ENCODE measurements around the gene TMEM232.
"Not testable (repeated sequence)": the region's sequence is repeated elsewhere in the genome, so short reads cannot be mapped to it uniquely, and the experiment has no call there.

TMEM232 gene

GRCh38 chr5:110681109-110681508 lies 45.4 kb downstream of the TMEM232 start:
- Mint-ChIP-seq H3K4me1 (ENCODE audit: low read depth) (no peaks in the 10 kb centered on the region), H3K27me3 (peaks cover 15% of the 10 kb centered on the region), H3K36me3 (ENCODE audit: low read depth) (no peaks in the 10 kb centered on the region), H3K9me3 (no peaks in the 10 kb centered on the region), H3K27ac (no peak overlapping the region), H3K4me3 (no peak overlapping the region)

- not testable (repeated sequence) for H3K27ac Mint-ChIP-seq; H3K4me1 Mint-ChIP-seq (ENCODE audit: low read depth); H3K36me3 Mint-ChIP-seq (ENCODE audit: low read depth); H3K9me3 Mint-ChIP-seq; H3K4me3 Mint-ChIP-seq
- peaks cover 13% of the 10 kb centered on the region for H3K27me3 Mint-ChIP-seq
These were observed 49.9 kb downstream of the TMEM232 start for GRCh38 chr5:110676554-110676953.

GRCh38 chr5:110665184-110665726 lies 61.2 kb downstream of the TMEM232 start:
- no peaks in the 10 kb centered on the region for H3K9me3 Mint-ChIP-seq
- no peak overlapping the region for H3K27ac Mint-ChIP-seq
- no peaks in the 10 kb centered on the region for H3K4me1 Mint-ChIP-seq (ENCODE audit: low read depth)
- H3K27me3 Mint-ChIP-seq: peaks cover 4% of the 10 kb centered on the region
- H3K36me3 Mint-ChIP-seq (ENCODE audit: low read depth): no peaks in the 10 kb centered on the region
- no peak overlapping the region for H3K4me3 Mint-ChIP-seq

GRCh38 chr5:110663525-110663924 lies 62.9 kb downstream of the TMEM232 start:
- Mint-ChIP-seq H3K36me3 (ENCODE audit: low read depth) (no peaks in the 10 kb centered on the region), H3K4me1 (ENCODE audit: low read depth) (peaks cover 2% of the 10 kb centered on the region), H3K4me3 (no peak overlapping the region), H3K9me3 (no peaks in the 10 kb centered on the region), H3K27me3 (peaks cover 4% of the 10 kb centered on the region), H3K27ac (no peak overlapping the region)

GRCh38 chr5:110658006-110658405 lies 68.5 kb downstream of the TMEM232 start:
- H3K9me3 Mint-ChIP-seq: peaks cover 4% of the 10 kb centered on the region
- peaks cover 6% of the 10 kb centered on the region for H3K27me3 Mint-ChIP-seq
- no peak overlapping the region for H3K4me3 Mint-ChIP-seq
- H3K36me3 Mint-ChIP-seq (ENCODE audit: low read depth): no peaks in the 10 kb centered on the region
- H3K4me1 Mint-ChIP-seq (ENCODE audit: low read depth): peaks cover 6% of the 10 kb centered on the region
- no peak overlapping the region for H3K27ac Mint-ChIP-seq

GRCh38 chr5:110653231-110653970 lies 73.1 kb downstream of the TMEM232 start:
- Mint-ChIP-seq H3K4me3 (no peak overlapping the region), H3K9me3 (peaks cover 4% of the 10 kb centered on the region), H3K27ac (no peak overlapping the region), H3K27me3 (peaks cover 9% of the 10 kb centered on the region), H3K4me1 (ENCODE audit: low read depth) (peaks cover 3% of the 10 kb centered on the region), H3K36me3 (ENCODE audit: low read depth) (no peaks in the 10 kb centered on the region)

- Mint-ChIP-seq H3K4me1 (ENCODE audit: low read depth) (no peaks in the 10 kb centered on the region), H3K27me3 (peaks cover 7% of the 10 kb centered on the region), H3K36me3 (ENCODE audit: low read depth) (no peaks in the 10 kb centered on the region), H3K9me3 (peaks cover 4% of the 10 kb centered on the region), H3K4me3 (no peak overlapping the region), H3K27ac (no peak overlapping the region)
These were observed 75.0 kb downstream of the TMEM232 start for GRCh38 chr5:110651507-110651906.

- Mint-ChIP-seq H3K27ac (no peak overlapping the region), H3K4me1 (ENCODE audit: low read depth) (no peaks in the 10 kb centered on the region), H3K36me3 (ENCODE audit: low read depth) (no peaks in the 10 kb centered on the region), H3K9me3 (no peaks in the 10 kb centered on the region), H3K4me3 (no peak overlapping the region), H3K27me3 (peaks cover 4% of the 10 kb centered on the region)
These were observed 82.1 kb downstream of the TMEM232 start for GRCh38 chr5:110644357-110644756.

- Mint-ChIP-seq H3K27ac (no peak overlapping the region), H3K4me3 (no peak overlapping the region), H3K9me3 (no peaks in the 10 kb centered on the region), H3K36me3 (ENCODE audit: low read depth) (no peaks in the 10 kb centered on the region), H3K27me3 (peaks cover 4% of the 10 kb centered on the region), H3K4me1 (ENCODE audit: low read depth) (no peaks in the 10 kb centered on the region)
These were observed 87.2 kb downstream of the TMEM232 start for GRCh38 chr5:110638970-110639902.

- no peaks in the 10 kb centered on the region for H3K27me3 Mint-ChIP-seq
- no peak overlapping the region for H3K4me3 Mint-ChIP-seq
- H3K9me3 Mint-ChIP-seq: peaks cover 4% of the 10 kb centered on the region
- H3K27ac Mint-ChIP-seq: no peak overlapping the region
- H3K36me3 Mint-ChIP-seq (ENCODE audit: low read depth): no peaks in the 10 kb centered on the region
- no peaks in the 10 kb centered on the region for H3K4me1 Mint-ChIP-seq (ENCODE audit: low read depth)
These were observed 92.0 kb downstream of the TMEM232 start for GRCh38 chr5:110634475-110634874.

- Mint-ChIP-seq H3K4me1 (ENCODE audit: low read depth) (no peaks in the 10 kb centered on the region), H3K27me3 (no peaks in the 10 kb centered on the region), H3K27ac (no peak overlapping the region), H3K4me3 (no peak overlapping the region), H3K9me3 (peaks cover 4% of the 10 kb centered on the region), H3K36me3 (ENCODE audit: low read depth) (no peaks in the 10 kb centered on the region)
These were observed 95.2 kb downstream of the TMEM232 start for GRCh38 chr5:110631236-110631635.

GRCh38 chr5:110630350-110630749 lies 96.1 kb downstream of the TMEM232 start:
- peaks cover 4% of the 10 kb centered on the region for H3K9me3 Mint-ChIP-seq
- no peaks in the 10 kb centered on the region for H3K4me1 Mint-ChIP-seq (ENCODE audit: low read depth)
- H3K36me3 Mint-ChIP-seq (ENCODE audit: low read depth): no peaks in the 10 kb centered on the region
- H3K4me3 Mint-ChIP-seq: no peak overlapping the region
- H3K27me3 Mint-ChIP-seq: no peaks in the 10 kb centered on the region
- no peak overlapping the region for H3K27ac Mint-ChIP-seq

GRCh38 chr5:110625376-110625999 lies 101.0 kb downstream of the TMEM232 start:
- no peak overlapping the region for H3K4me3 Mint-ChIP-seq
- H3K27me3 Mint-ChIP-seq: peaks cover 3% of the 10 kb centered on the region
- no peaks in the 10 kb centered on the region for H3K36me3 Mint-ChIP-seq (ENCODE audit: low read depth)
- no peaks in the 10 kb centered on the region for H3K4me1 Mint-ChIP-seq (ENCODE audit: low read depth)
- H3K9me3 Mint-ChIP-seq: no peaks in the 10 kb centered on the region
- no peak overlapping the region for H3K27ac Mint-ChIP-seq

GRCh38 chr5:110623874-110624273 lies 102.6 kb downstream of the TMEM232 start:
- Mint-ChIP-seq H3K4me3 (no peak overlapping the region), H3K4me1 (ENCODE audit: low read depth) (no peaks in the 10 kb centered on the region), H3K9me3 (no peaks in the 10 kb centered on the region), H3K36me3 (ENCODE audit: low read depth) (no peaks in the 10 kb centered on the region), H3K27ac (no peak overlapping the region), H3K27me3 (peaks cover 3% of the 10 kb centered on the region)

- no peaks in the 10 kb centered on the region for H3K4me1 Mint-ChIP-seq (ENCODE audit: low read depth)
- peaks cover 3% of the 10 kb centered on the region for H3K27me3 Mint-ChIP-seq
- no peaks in the 10 kb centered on the region for H3K36me3 Mint-ChIP-seq (ENCODE audit: low read depth)
- H3K4me3 Mint-ChIP-seq: no peak overlapping the region
- H3K9me3 Mint-ChIP-seq: no peaks in the 10 kb centered on the region
- H3K27ac Mint-ChIP-seq: no peak overlapping the region
These were observed 107.5 kb downstream of the TMEM232 start for GRCh38 chr5:110618941-110619340.

All from stimulated activated naive CD8-positive, alpha-beta T cell treated with anti-CD3 and anti-CD28 coated beads, Interleukin-15, Interleukin-2, amounts not matched to agents 100 ng/mL and 50 ng/mL, for 24 hours (primary cell).